Stimulated activated CD4-positive, alpha-beta T cell treated with anti-CD3 and anti-CD28 coated beads, Interleukin-2, amount 100 ng/mL, for 4 hours (primary cell): Measurements from ENCODE around the gene EXOC2.

Experiments
- DNase-seq: peaks from one replicate; pipeline ENCODE4 v3.0.0-alpha.2; 2020; ENCODE audit warnings: low read depth

Gene EXOC2

DNA sequence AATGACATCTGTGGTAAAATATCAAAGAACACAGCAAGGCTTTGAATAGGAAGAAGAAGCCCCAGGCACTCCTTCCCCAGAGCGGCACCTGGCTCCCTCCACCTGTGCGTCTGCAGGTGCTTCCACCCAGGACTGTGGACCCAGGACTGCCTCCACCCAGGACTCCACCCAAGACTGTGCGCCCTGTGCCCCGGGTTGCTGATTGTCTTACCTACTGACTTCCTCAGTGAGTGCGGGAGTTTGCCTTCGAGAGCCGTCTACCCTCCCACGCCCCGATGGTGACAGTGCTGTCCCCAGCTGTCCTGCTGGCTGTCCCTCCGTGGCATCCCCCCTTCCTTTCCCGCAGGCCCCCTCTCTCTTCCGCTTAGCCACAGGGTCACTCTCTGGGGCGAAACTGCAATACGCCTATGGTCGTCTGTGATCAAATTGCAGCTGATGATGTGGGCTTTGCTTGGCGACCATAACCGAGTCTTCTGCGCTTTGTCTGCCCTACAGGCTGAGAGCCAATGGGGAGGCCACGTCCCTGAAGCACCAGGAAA, 249.2 kb downstream of the EXOC2 start:
- no peak for DNase-seq

DNA sequence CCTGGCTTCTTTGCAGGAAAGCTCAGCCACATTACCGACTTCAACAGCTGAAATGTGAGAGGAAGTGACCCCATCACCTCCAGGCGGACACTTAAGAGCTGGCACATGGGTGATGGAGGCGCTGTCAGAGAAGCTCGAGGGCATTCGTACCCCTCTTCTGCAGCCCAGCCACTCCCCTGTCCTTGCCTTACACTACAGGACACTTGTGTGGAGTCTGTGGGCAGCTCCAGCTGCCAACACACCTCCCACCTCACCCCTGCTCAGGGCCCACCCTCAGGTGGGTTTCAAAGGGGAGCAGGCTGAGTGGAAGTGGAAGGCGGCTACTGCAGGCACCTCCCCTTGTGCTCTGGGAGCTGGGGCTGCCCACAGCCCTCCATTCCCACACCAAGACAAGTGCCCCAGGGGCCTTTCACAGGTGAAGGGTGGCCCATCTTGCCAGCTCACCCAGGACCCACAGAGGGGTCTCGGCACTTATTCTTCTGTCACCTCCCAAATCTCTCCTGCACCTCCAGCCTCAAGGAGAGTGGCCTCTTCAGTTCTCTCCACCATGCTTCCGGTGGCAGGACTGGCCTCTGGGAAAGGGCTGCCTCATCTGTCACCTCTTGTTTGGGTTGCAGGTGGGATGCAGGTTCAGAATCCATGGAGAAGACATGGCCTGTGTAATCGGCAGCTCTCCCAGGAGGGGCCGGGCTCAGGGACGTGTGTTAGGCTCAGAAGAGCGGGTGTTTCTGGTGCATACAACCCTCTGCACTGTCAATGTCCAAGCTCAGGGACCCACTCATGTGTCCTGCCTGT, 251.6 kb downstream of the EXOC2 start:
- no peak for DNase-seq

DNA sequence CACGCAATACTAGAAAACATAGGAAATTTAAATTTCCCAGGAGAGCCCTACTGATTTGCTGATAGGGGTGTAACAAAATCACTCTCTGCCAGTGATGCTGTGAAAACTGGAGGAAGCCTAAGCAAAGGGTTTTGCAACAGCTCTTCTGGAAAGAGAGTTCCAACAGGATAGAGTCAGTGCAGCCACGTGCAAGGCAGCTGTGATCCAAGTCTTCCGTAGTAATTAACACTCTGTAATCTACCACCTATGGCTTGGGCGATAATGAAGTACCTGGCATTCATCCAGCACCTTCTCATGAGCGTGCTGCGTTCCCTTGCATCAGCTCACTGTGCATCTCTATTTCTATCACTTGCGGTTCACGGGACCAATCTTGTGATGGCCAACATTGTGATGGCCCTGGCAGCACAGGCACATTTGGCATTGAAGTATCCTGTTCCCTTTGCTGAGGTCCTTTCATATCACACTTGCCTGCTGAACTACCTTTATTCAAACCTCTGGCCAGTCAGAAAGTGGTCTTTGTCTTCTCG, 253.2 kb downstream of the EXOC2 start:
- no peak for DNase-seq

DNA sequence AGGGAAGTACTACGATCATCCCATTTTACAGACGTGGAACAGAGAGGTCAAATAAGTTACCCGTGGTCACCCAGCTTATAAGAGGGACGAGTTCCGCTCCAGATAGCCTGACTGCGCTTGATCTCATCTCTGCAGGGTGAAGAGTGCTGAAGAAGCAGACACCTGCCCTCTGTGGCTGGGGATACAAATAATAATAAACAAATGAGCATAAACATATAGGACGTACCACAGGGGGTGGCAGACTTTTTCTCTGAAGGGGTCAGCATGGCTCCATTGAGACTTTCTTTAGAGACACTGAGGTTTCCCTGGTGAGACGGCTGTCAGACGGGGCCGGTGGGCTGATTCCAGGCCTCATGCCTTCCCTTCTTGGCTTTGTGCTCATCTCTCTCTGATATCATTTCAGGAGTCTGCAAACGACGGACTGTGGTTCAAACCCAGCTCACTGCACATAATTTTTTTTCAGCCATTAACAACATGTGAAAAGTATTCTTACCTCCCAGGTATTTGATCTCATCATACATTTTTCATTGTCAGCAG, 254.2 kb downstream of the EXOC2 start:
- no peak for DNase-seq

DNA sequence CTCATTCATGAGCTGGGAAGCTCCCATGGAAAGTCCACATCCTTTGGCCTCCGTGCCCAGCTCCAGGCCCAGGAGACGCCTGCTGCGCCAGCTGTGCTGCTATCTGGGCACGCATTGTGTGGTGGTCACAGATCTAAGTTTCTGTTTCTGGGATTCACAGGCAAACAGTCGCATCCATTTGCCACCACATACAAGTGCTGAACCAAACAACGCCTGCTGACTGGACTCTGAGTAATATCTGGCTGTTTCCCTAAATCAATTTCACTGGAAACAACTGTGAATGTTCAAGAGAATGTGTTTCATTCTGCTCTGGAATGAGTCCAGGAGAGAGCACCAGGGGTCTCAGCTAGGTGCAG, 255.9 kb downstream of the EXOC2 start:
- no peak for DNase-seq

DNA sequence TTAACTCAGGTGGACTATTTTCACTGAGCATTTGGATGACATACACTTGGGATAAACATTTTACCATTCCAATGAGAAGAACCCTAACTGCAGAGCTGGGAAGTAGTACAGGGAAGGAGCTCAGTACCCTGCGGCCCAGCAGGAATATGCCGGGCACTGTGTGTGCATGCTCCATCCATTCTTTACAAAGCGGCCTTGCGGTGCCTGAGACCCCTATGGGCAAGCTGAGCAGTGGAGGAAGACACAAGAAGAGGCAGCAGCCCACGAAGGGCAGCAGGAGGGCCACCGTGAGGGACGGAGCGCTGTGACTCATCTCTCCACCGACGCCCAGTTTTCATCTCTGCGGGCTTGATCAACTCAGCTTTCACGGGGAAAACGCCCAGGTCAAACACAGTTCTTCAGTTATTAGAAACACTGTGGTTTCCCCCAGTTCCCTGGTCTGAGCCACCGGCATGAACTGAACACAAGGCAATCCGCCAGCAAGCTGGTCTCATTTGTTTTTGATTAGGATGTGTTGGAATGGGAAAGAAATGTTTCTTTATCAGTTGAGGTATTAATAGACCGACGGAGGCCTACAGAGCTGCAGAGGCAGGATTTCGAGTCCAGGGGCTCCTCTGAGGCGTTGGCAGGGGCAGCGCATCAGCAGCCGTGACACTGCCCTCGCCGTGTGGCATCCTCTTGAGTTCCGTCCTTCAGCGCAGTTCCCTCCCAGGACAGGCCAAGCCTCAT, 256.5 kb downstream of the EXOC2 start:
- DNase-seq = no peak

DNA sequence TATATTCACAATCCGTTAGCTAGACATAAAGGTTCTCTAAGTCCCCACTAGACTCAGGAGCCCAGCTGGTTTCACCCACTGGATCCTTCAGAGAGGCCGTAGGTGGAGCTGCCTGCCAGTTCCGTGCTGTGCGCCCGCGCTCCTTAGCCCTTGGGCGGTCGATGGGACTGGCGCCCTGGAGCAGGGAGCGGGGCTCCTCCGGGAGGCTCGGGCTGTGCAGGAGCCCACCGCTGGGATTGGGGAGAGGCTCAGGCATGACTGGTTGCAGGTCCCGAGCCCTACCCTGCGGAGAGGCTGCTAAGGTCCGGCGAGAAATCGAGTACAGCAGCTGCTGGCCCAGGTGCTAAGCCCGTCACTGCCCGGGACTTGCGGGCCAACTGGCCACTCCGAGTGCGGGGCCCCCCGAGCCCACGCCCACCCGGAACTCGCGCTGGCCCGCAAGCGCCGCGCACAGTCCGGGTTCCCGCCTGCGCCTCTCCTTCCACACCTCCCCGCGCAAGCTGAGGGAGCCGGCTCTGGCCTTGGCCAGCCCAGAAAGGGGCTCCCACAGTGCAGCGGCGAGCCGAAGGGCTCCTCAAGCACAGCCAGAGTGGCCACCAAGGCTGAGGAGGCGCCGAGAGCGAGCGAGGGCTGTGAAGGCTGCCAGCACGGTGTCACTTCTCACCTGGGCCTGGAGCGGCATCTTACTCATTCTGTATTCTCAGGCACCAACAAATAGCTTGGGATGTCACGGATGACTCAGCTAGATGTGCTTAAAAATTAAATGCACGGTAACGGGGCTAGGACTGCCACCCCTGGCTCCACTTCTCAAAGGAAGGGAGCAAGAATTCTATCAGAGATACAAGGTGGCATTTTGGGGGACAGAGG, 257.3 kb downstream of the EXOC2 start:
- DNase-seq = no peak
